Jurkat, Clone E6-1 (cell line): ENCODE results near the gene LBHD2.
A peak's percentile ranks its signal among the peaks of the same experiment; 100 is the strongest.

Experiments used
- DNase-seq: peaks from one replicate; pipeline ENCODE4 v3.0.0-alpha.2; 2011; ENCODE audit warnings: low read depth, low spot score
- H3K4me3 ChIP-seq: 2 replicates; pipeline ENCODE4 v1.5.1; 2011; ENCODE audit warnings: mild to moderate bottlenecking, low read length, control low read depth, moderate library complexity

The LBHD2 gene

DNA sequence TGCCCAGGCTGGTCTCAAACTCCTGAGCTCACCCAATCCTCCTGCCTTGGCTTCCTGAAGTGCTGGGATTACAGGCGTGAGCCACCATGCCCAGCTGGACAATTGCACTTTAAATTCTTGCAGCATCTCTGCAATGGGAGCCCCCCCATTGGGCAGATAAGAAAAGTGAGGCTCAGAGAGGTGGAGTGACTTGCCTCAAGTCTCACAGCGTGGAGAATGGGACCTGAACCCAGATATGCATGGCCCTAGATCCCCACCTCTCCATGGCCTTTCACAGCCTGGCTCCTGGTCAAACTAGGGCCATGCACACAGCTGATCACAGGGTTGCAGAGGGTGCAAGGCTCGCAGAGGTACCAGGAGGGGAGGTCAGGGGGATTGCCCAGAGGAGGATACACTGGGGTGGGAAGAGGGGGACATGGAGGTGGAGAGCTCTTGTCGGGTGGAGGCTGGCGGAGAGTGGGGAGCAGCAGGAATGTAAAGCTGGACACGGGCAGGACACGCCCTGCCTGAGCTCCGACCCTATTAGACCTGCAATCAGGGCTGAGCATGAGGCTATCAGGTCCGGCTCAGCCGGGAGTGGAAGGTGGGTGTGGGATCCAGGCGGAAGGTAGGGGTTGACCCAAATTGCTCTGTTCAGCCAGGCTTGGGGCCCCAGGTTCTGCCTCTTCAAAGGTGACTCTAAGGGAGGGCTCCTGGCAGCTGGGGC lies 17.4 kb downstream of the LBHD2 start:
- DNase-seq: no peak
- no peak overlapping the region for H3K4me3 ChIP-seq

DNA sequence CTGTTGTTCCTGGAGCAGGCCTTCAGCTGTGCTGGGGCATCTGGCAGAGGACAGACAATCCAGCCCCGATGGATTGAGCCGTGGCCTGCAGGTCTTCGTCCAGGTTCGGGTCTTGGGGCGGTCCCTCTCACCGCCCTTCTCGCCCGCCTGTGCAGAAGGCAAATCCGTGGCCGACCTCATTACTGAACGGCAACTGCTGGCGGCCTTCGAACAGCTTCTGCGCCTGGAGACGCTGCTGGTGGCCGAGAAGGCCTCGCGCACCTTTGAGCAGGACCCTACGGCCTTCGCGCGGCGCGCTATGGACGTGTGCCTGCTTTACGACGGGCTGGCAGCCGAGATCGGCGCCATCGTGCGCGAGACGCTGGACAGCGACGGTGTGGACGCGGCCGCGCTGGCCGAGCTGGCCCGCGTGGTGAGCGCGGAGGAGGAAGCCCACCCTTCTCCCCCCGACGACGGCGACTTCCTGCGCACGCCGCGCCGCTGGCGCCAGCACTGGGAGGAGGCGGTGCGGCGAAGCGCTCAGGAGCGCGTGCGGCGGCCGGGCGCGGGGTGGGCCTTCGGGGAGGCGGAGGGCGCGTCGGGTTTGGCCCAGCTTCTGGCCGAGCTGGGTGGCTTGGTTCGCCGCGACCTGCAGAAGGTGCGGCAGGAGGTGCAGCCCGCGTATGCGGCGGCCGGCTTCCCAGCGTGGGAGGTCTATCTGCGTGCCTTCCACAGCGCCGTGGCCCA lies 18.1 kb downstream of the LBHD2 start:
- no peak for DNase-seq
- no peak overlapping the region for H3K4me3 ChIP-seq

DNA sequence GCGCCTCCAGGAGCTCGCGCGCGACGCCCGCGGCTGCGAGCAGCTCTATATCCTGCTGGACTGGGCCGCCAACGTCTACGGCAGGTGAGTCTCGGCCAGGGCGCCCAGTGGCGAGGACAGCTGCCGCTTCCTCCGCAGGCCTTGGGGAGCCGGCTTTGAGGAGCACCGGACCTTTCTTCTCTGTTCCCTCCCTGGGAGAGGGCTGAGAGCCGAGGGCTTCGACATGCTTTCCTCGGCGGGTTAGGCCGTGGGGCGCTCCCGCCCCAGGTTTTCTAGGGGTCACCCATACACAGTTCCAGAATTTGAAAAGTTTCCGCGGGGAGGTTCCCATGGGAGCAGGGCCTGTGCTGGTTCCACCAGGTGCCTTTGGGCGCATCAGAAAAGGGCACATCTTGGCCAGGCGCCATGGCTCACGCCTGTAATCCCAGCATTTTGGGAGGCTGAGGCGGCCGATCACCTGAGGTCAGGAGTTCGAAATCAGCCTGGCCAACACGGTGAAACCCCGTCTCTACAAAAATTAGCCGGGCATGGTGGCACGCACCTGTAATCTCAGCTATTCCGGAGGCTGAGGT lies 18.8 kb downstream of the LBHD2 start:
- no peak for DNase-seq

DNA sequence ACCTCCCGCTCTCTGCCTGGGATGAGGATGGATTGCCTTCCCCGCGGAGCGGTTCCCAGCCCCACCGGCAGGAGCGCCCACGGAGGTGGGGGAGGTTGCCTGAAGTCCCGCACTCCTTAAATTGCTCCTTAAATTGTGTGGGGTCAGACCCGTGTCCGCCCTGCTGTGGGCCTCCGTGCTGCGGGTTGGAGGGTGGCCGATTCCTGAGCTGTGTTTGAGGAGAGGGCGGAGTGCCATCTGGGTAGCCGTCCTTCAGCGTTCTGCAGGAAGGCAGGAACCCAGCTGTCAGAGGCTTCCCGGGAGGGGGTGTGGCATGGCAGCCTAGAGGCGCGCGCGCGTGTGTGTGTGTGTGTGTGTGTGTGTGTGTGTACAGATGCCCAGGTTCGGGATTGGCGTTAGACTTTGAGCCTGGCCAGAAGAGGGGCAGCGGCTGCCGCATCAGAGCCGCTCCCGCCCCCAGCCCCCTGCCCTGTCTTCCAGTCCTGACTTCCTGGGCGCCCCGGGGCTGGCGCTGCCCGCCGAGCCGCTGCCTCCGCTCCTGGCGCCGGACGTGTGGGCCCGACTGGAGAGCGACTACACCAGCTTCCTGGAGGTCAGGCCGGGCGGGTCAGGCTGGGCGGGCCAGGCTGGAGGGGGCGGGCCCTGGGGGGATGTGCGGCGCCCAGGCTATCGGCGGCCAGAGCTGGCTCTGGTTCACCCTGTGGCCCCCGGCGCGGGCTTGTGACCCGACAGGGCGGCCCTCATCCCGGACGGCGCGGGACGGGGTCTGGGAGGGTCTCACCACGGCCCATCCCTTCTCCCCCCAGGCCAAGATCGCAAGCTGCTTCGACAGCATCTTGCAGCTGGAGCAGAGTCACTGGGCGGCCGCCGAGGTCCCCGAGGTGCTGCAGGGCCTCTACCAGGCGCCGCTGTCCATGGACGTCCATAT lies 19.7 kb downstream of the LBHD2 start:
- DNase-seq: no peak
- no peak overlapping the region for H3K4me3 ChIP-seq

More for the DNA sequence above, 18.8 kb downstream of the LBHD2 start:
- no peak overlapping the region for H3K4me3 ChIP-seq

DNA sequence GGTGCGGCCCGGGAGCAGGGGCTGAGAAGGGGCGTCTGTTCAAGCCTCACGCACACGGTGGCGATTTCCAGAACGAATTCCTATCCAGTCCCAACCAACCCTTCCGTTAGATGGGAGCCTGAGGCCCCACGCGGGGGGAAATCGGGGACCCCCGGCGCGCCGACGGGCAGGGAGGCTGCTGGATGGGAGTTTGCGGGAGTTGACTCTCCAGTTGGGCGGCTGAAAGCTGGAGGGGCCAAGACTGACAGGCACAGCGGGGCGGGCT lies 20.3 kb downstream of the LBHD2 start:
- no peak for DNase-seq
- no peak overlapping the region for H3K4me3 ChIP-seq

DNA sequence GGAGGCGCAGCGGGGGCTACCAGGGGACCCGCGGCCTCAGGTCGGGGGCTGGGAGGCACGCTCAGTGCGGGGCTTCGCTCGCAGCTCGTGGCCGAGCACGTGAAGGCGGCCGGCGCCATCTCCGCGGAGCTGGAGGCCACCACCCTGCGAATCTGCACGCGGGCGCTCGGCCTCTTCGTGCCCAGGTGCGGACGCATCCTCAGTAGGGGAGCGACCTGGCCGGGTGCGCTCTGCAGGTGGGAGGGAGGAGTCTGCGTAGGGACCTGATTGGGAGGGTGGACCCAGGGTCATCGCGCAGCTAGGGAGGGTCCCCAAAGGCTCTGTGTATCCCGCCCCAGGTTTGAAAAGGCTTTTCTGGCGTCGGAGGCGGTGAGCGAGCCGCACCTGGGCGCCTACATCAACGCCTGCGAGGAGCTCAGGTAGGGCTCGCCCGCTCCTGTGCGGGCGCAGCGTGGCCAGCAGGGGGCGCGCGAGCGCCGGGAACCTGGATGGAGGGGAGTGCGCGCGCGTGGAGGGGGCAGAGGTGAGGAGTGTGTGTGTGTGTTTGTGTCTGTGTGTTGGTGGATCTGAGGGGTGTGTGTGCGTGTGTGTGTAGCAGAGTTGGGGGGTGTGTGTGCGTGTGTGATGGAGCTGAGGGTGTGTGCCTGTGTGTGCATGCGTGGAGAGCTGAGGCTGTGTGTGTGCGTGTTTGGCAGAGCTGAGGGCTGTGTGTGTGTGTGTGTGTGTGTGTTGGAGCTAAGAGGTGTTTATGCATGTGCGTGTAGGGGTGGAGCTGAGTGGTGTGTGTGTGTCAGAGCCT lies 20.8 kb downstream of the LBHD2 start:
- DNase-seq: peak; percentile 21
- no peak overlapping the region for H3K4me3 ChIP-seq

DNA sequence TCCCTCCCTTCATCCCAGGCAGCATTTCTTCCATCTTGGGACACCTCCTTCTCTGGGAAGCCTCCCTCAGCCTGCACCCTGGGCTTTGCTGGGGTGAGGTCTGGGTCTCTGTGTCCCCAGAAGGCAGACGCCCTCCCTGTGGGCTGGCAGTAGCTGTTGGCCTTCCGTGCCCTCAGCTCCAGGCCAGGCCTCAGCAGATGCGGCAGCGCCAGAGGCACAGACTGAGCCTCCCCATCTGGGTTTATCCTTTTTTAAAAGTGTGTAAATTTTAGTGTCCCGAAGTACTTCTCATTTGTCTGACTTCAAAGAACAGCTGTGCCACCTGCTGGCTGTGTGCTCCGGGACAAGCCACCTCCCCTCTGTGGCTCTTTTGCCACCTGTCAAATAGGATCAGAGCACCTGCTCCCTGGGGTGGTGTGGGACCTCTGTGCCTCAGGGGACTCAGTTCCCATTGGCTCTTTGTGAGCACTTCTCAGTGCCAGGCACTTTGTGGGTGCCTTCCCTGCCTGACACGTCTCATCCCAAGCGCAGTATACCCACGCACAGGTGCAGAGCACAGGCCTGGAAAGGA lies 21.7 kb downstream of the LBHD2 start:
- H3K4me3 ChIP-seq: no peak overlapping the region
- peak; percentile 69 for DNase-seq

DNA sequence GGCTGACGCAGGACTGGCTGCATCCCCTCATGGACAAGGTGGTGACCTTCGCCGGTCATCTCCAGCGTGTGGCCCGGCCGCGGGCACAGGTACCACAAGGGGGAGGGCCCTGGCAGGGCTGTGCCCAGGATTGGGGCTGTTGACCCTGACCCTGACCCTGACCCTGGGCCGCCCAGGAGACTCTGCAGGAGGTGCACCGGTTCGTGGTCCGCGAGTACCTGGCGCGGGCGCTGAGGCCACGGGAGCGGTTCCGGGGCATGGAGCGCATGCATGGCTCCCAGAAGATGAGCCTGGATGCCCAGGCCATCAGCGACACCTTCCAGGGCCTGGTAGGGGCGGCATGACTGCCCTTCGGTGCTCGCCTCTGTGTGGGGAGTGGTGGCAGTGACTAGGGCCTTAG lies 23.4 kb downstream of the LBHD2 start:
- no peak overlapping the region for H3K4me3 ChIP-seq
- no peak for DNase-seq

DNA sequence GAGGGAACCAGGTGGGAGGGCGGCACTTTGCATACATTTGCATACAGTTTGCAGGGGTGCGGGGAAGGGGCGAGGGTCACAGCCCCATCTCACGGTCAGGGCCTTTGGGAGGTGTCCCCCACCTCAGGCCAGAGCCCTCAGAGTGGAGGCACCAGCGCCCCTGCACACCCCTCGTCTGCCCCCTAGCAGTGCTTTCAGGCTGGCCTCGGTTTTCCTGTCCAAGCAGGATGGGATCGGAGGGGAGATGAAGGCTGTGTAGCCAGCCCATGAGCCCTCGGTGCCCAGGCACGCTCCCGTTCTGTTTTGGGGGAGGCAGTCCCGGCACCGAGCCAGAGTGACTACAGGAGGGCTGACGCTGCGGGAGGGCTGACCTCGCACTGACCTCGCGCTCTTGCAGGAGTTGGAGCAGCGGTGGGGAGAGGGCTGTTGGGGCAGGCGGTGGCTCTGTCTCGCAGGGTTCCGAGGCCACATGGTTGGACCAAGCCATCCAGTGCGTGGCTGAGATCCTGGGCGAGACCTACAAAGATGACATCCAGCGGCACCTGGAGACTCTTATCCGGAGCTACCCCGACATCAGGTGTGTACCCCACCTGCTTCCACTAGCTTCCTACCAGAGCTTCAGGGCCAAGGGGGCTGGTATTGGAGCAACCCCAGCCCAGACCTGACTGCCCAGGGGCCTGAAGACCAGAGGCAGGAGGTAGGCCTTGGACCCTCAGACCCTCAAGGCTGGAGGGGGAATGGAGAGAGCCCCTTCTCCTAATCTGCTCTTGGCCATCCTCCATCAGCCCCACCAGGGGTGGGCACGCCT lies 24.1 kb downstream of the LBHD2 start:
- DNase-seq: no peak
- no peak overlapping the region for H3K4me3 ChIP-seq

DNA sequence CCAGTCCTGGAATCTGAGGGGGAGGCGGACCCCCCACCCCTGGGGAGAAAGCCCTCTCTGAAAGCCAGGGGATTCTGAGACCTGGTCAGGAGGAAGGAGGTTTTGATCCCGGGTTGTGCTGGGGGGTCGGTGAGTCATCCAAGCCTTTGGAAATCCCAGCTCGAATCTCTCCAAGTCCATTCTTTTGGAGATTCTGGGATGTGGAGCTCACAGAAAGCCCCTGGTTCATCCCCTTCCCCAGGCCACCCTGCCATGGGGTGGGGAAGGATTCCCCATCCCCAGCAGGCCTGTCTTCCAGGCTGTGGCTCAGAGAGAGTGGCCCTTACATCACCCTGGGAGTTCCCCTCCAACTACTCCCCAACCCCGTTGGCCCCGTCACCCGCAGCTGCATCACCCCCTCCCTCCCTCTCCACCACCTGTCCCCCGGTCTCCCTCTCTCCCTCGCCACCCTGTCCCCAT lies 24.8 kb downstream of the LBHD2 start:
- no peak overlapping the region for H3K4me3 ChIP-seq
- DNase-seq: peak; percentile 12

DNA sequence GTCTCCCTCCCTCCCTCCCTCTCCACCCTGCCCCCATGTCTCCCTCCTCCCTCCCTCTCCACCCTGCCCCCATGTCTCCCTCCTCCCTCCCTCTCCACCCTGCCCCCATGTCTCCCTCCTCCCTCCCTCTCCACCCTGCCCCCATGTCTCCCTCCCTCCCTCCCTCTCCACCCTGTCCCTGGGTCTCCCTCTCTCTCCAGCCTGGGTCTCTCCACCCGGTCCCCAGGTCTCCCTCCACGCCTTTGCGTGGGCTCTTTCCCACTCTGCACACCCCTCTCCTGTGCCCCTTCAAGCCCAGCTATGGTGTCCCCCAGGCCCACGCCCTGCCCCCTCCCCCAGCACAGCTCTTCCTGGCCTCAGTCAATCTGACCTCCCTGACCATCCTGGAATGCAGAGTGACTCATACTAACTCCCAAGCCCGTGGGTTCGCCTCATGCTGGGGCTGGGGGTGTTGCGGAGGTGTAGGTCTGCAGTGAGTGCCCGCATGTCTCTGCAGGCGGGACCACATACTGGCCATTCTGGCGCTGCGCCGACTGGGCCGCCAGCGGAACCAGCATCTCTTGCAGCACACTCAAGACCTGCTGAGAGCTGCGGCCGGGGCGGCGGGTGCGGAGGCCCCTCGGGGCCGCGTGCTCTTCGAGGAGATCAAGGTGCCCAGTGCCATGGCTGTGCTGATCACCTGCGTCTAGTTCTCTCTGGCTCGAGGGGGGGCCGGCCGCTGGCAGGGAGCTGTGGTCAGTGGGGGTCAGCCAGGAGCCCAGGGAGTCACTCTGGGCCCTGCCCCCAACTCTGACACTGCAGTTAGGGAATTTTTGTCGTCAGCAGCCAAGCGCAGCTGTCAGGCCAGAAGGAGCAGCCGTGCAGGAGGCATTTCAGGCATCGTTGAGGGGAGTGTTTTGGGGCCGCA lies 25.8 kb downstream of the LBHD2 start:
- no peak for DNase-seq
- H3K4me3 ChIP-seq: no peak overlapping the region

DNA sequence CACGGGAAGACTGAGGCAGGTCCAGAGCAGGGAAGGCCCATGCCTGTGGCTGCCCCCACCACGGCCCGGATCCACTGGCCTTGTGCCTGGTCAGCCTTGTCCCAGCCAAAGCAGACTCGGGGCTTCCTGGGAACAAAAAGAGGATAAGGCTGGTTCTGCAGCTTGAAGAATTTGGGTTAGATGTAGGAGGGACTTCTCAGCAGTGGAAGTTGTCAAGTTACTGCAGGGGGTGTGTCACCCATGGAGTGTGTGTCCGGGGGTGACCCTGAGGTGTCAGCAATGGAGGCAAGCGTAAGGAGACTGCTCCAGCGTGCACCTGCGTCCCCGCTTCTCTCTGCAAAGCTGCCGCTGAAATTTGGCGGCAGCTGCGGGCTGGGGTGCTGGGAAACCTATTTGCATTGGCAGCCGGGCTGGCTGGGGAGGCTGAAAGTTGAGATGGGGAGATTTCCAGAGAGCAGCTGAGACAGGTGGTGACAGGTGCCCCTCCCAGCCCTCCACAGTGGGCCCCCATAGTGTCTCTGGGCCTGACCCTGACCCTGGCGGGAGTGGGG lies 26.7 kb downstream of the LBHD2 start:
- no peak overlapping the region for H3K4me3 ChIP-seq
- no peak for DNase-seq

DNA sequence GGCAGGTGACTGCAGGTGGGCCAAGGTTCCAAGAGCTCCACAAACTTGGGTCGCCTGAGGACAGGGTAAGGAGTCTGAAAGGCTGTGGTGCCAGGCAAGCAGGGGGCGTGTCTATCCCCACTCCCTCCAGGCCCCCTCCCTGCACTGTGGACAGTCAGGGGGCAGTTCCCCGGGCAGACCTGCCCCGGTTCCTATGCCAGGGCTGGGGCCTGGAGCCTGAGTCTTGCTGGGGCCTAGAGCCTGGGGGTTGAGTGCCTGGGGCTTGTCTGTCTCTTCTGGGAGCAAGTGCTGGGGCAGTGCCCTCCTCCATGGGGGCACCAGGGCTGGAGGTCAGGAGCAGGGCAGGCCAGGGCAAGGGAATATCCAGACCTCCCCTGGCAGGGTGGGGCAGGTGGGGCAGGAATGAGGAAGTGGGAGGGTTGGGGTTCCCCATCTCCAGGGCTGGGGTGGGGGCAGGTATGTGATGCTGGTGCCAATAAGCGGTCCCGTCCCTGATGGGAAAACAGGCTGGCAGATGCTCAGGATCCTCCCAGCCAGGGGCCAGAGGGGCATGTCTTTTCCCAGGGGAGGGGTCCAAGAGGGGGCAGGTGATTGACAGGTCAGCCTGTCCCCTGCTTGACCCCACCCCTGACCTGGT lies 27.3 kb downstream of the LBHD2 start:
- no peak overlapping the region for H3K4me3 ChIP-seq

DNA sequence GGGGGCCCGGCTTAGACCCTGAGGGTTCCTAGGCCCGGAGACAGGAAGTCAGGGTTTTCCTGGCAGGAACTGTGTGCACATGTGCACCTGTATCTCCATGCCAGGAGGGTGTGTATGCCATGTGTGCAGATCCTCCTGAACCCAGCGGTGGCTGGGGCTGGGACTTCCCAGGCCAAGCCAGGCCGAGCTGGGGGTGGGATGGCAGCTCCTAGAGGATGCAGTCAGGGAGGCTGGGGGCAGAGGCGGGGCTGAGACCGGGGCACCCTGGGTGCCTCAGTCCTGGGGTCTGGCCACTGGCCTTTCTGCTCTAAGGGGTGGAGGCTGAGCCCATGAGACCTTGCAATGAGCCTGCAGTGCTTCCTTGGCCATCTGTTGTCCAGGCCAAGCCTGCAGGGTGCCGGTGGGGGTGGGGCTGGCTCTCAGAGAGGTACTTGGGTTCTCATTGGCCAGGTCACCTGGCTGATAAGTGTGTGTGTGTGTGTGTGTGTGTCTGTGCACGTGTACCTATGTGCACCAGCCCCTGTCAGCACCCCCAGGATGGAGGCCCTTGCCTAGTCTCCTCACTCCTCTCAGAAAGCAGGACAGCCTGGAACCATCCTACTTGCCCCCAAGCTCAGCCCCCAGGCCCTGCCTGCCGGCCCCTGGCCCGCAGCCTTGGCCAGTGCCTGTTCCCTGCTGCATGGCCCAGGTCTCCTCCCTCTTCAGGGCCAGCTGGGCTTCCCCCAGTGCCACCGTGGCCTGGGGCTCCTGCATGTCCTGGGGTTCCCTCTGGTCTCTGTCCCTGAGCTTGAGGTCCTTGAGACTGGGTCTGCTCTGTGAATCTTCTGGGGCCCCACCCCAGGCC lies 28.6 kb downstream of the LBHD2 start:
- peak; percentile 17 for DNase-seq
- H3K4me3 ChIP-seq: no peak overlapping the region

More for the DNA sequence above, 27.3 kb downstream of the LBHD2 start:
- DNase-seq: no peak

DNA sequence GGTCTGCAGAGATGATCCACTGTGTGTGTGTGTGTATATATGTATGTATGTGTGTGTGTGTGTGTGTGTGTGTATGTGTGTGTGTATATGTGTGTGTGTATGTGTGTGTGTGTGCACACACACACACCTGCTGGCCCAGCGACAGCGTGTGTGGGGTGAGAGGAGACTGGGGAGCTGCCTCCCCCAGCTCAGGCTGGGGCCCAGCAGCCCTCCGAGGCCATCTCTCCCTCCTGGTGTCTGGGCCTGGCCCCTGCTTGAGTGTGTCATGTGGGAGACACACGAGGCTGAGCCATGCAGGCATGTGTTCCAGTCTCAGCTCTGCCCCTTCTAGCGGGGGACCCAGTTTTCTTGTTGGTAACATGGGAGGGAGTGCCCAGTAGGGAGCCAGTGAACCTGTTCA lies 29.3 kb downstream of the LBHD2 start:
- no peak for DNase-seq
- no peak overlapping the region for H3K4me3 ChIP-seq
